ENCODE data around the gene KCTD6.

DNA sequence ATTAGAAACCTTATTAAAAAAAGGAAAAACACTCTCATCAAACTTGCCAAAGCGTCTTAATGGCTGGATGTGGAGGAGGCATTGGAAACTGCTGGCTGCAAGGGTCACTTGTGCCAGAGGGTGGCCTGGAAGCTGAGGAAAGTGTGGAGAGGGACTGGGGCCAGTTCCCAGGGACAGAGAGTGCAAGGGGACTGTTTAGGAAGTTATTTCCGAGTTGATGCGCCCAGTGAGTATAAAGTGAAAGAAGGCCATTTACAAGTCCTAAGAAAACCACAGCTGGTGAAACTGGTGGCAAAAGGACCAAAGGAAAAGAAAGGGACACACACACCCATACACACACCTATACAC, 7.2 kb upstream of the KCTD6 start:
- TF ChIP-seq, protein P1, sequence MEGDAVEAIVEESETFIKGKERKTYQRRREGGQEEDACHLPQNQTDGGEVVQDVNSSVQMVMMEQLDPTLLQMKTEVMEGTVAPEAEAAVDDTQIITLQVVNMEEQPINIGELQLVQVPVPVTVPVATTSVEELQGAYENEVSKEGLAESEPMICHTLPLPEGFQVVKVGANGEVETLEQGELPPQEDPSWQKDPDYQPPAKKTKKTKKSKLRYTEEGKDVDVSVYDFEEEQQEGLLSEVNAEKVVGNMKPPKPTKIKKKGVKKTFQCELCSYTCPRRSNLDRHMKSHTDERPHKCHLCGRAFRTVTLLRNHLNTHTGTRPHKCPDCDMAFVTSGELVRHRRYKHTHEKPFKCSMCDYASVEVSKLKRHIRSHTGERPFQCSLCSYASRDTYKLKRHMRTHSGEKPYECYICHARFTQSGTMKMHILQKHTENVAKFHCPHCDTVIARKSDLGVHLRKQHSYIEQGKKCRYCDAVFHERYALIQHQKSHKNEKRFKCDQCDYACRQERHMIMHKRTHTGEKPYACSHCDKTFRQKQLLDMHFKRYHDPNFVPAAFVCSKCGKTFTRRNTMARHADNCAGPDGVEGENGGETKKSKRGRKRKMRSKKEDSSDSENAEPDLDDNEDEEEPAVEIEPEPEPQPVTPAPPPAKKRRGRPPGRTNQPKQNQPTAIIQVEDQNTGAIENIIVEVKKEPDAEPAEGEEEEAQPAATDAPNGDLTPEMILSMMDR (IDR thresholded peaks at IDR 0.05) = no peak
- TF ChIP-seq POLR2A (IDR thresholded peaks at IDR 0.05) = no peak
- TF ChIP-seq POLR2AphosphoS5 (IDR thresholded peaks at IDR 0.05) = no peak
